ENCODE data around the gene EFNA5. TPM values are rescaled to one million over a fixed set of nuclear protein-coding genes. Genes with fewer than 3 reads are reported as not detected.
"Not testable (repeated sequence)": the region's sequence is repeated elsewhere in the genome, so short reads cannot be mapped to it uniquely, and the experiment has no call there.

Gene EFNA5
- polyA plus RNA-seq, 10 donors, result 3.0 to 18.5 (median 4.8) TPM

- DNase-seq, result no peak
Observed at GRCh38 chr5:107369622-107370021, 301.1 kb downstream of the EFNA5 start.

- no peak for DNase-seq
Observed at GRCh38 chr5:107368615-107369014, 302.1 kb downstream of the EFNA5 start.

- DNase-seq, result no peak
Observed at GRCh38 chr5:107367939-107368338, 302.8 kb downstream of the EFNA5 start.

- no peak for DNase-seq
Observed at GRCh38 chr5:107367480-107367879, 303.3 kb downstream of the EFNA5 start.

- DNase-seq, result peak in 1 of 3 donors; percentile 74
Observed at GRCh38 chr5:107365320-107366109, 305.2 kb downstream of the EFNA5 start.

GRCh38 chr5:107364443-107365319 is 306.1 kb downstream of the EFNA5 start:
- DNase-seq, result no peak

GRCh38 chr5:107363768-107364167 is 307.0 kb downstream of the EFNA5 start:
- no peak for DNase-seq

- no peak for DNase-seq
Observed at GRCh38 chr5:107361945-107362344, 308.8 kb downstream of the EFNA5 start.

- no peak for DNase-seq
Observed at GRCh38 chr5:107359916-107360234, 310.9 kb downstream of the EFNA5 start.

GRCh38 chr5:107359033-107359915 is 311.5 kb downstream of the EFNA5 start:
- DNase-seq, result peak in 1 of 3 donors; percentile 30

- DNase-seq, result no peak
Observed at GRCh38 chr5:107356891-107357290, 313.8 kb downstream of the EFNA5 start.

- no peak for DNase-seq
Observed at GRCh38 chr5:107352576-107352975, 318.2 kb downstream of the EFNA5 start.

GRCh38 chr5:107346580-107346979 is 324.2 kb downstream of the EFNA5 start:
- DNase-seq, result not testable (repeated sequence)

- DNase-seq, result no peak
Observed at GRCh38 chr5:107342371-107342770, 328.4 kb downstream of the EFNA5 start.

- DNase-seq, result peak in 1 of 3 donors; percentile 16
Observed at GRCh38 chr5:107341376-107342084, 329.2 kb downstream of the EFNA5 start.

GRCh38 chr5:107340631-107341030 is 330.1 kb downstream of the EFNA5 start:
- peak in 1 of 3 donors; percentile 11 for DNase-seq

GRCh38 chr5:107338335-107338734 is 332.4 kb downstream of the EFNA5 start:
- no peak for DNase-seq

GRCh38 chr5:107337281-107337680 is 333.5 kb downstream of the EFNA5 start:
- no peak for DNase-seq

GRCh38 chr5:107331882-107332281 is 338.9 kb downstream of the EFNA5 start:
- peak in 1 of 3 donors; percentile 21 for DNase-seq

- DNase-seq, result no peak
Observed at GRCh38 chr5:107331312-107331711, 339.4 kb downstream of the EFNA5 start.

GRCh38 chr5:107330903-107331302 is 339.8 kb downstream of the EFNA5 start:
- no peak for DNase-seq
